Subcutaneous adipose tissue (tissue), 4 donors: ENCODE results near the gene IQGAP1. TPM values are rescaled to one million over a fixed set of nuclear protein-coding genes. Genes with fewer than 3 reads are reported as not detected.

Source experiments
- total RNA-seq, 4 donors: library from RNA; depleted of rRNA; stranded (reverse); fragments of >200 nt; gene quantifications; one replicate each; pipeline ENCODE4 v1.1.0, GENCODE V29; 2016
- TF ChIP-seq, protein P1 (sequence below): fragments of 450-650 bp; IDR thresholded peaks from one replicate; pipeline ENCODE4 v1.5.1; 2016; ENCODE audit warnings: low read depth, mild to moderate bottlenecking, control low read depth, antibody characterized with exemption, moderate library complexity

IQGAP1 gene
- total RNA-seq, 4 donors from 2014 or later, result 279 to 493 (median 310) TPM

GRCh38 chr15:90465140-90465929, 77.3 kb downstream of the IQGAP1 start:
- TF ChIP-seq, protein P1, sequence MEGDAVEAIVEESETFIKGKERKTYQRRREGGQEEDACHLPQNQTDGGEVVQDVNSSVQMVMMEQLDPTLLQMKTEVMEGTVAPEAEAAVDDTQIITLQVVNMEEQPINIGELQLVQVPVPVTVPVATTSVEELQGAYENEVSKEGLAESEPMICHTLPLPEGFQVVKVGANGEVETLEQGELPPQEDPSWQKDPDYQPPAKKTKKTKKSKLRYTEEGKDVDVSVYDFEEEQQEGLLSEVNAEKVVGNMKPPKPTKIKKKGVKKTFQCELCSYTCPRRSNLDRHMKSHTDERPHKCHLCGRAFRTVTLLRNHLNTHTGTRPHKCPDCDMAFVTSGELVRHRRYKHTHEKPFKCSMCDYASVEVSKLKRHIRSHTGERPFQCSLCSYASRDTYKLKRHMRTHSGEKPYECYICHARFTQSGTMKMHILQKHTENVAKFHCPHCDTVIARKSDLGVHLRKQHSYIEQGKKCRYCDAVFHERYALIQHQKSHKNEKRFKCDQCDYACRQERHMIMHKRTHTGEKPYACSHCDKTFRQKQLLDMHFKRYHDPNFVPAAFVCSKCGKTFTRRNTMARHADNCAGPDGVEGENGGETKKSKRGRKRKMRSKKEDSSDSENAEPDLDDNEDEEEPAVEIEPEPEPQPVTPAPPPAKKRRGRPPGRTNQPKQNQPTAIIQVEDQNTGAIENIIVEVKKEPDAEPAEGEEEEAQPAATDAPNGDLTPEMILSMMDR, result no peak

DNA sequence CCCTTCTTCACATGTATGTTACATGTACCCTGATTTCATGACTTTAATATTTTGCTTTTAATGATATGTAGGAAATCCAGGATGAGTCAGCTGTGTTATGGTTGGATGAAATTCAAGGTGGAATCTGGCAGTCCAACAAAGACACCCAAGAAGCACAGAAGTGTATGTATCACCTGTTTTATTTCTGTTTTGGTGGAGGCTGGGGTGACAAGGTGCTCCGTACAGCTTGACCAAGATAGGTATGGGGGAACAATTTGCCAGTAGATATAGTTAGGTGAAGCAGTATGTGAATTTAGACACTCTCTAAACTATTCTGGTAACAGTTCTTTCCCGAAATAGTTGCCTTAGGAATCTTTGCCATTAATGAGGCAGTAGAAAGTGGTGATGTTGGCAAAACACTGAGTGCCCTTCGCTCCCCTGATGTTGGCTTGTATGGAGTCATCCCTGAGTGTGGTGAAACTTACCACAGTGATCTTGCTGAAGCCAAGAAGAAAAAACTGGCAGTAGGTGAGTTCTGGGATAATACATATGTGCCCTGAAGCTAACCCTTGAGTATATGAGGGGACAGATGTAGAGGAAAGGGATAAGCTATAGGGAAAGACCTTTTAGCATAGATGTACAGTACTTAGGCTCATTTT, 78.0 kb downstream of the IQGAP1 start:
- TF ChIP-seq, protein P1, result no peak

- TF ChIP-seq, protein P1, result no peak
These were observed 81.7 kb downstream of the IQGAP1 start for GRCh38 chr15:90469723-90470122.

GRCh38 chr15:90470453-90470852, 82.4 kb downstream of the IQGAP1 start:
- TF ChIP-seq, protein P1, result no peak

DNA sequence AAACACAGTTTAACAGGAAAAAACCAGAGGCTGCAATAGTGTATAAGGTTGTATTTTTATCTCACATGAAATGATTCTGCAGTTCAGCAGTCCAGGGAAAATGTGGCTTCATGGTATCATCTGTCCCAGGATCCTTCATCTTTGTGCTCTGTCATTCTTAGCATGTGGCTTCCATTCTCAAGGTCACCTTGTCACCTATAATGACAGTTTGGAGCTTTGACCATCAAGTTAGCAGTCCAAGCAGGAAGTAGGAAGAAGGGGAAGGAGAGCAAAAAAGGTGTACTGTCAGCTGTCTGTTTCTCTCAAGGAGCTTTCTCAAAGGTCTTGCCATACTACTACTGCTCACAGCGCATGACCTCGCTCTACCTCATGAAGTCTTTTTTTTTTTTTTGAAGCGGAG, 83.1 kb downstream of the IQGAP1 start:
- TF ChIP-seq, protein P1, result no peak

DNA sequence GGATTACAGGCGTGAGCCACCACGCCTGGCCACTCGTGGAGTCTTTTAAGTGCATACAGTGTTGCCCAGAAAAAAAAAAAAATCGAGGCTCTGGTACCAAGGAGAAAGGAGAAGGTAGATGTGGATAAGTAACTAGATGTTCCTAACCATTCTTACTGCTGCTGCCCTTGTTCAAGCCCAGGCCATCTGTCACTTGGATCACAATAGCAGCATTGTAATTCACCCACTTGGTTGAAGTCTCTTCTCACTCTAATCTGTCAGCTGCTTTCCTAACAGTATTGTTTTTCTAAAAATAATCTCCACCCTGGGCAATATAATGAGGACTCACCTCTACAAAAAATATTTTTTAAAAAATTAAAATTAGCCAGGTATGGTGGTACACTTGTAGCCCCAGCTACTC, 83.7 kb downstream of the IQGAP1 start:
- TF ChIP-seq, protein P1, result no peak

- TF ChIP-seq, protein P1, result no peak
These were observed 90.9 kb downstream of the IQGAP1 start for GRCh38 chr15:90478846-90479481.
